Keratinocyte (primary cell): Measurements from ENCODE around the gene RYR1. TPM values are rescaled to one million over a fixed set of nuclear protein-coding genes. Genes with fewer than 3 reads are reported as not detected.

Source experiments
- DNase-seq: peaks from one replicate; pipeline ENCODE4 v3.0.0-alpha.2; 2011; ENCODE audit warnings: low read depth, missing footprints, low spot score
- FAIRE-seq: peaks from 2 replicates; lab custom pipeline; 2011; peaks lifted over from hg19 to GRCh38; lab: Jason Lieb, UNC
- H2AFZ ChIP-seq: 2 replicates; pipeline ENCODE4 v1.6.0; 2012; ENCODE audit warnings: low read length, control low read depth, inconsistent platforms; ENCODE audit not compliant: control insufficient read depth
- H3K27ac ChIP-seq: 2 replicates; pipeline ENCODE4 v1.5.1; 2011; ENCODE audit warnings: low read length; ENCODE audit not compliant: control insufficient read depth, insufficient read depth
- H3K27me3 ChIP-seq: 3 replicates; pipeline ENCODE4 v1.6.0; 2011; ENCODE audit warnings: low read length; ENCODE audit not compliant: control insufficient read depth, insufficient read depth; ENCODE audit errors: extremely low read depth
- H3K36me3 ChIP-seq, 2 experiments: 2 replicates in 1 of 2; 3 replicates in 1 of 2; pipeline ENCODE4 v1.5.1; 2011; ENCODE audit warnings: low read length in 2 of 2, mild to moderate bottlenecking in 1 of 2; ENCODE audit not compliant: control insufficient read depth in 2 of 2, insufficient read depth in 2 of 2; ENCODE audit errors: extremely low read depth in 1 of 2
- H3K4me1 ChIP-seq: 3 replicates; pipeline ENCODE4 v1.5.1; 2011; ENCODE audit warnings: low read length; ENCODE audit not compliant: control insufficient read depth, insufficient read depth; ENCODE audit errors: extremely low read depth
- H3K4me2 ChIP-seq: 3 replicates; pipeline ENCODE4 v1.6.0; 2011; ENCODE audit warnings: low read depth, low read length; ENCODE audit not compliant: control insufficient read depth, insufficient read depth; ENCODE audit errors: extremely low read depth
- H3K4me3 ChIP-seq, 3 experiments: fragments of 200-600 bp in 1 of 3; sonication (generic) in 1 of 3; 2 replicates in 2 of 3; 3 replicates in 1 of 3; pipeline ENCODE4 v1.5.1; 2011 to 2016; ENCODE audit warnings: low read length in 3 of 3, mild to moderate bottlenecking in 3 of 3, control low read depth in 2 of 3, inconsistent platforms in 1 of 3, low read depth in 1 of 3, mixed read lengths in 1 of 3, mixed run types in 1 of 3, moderate library complexity in 1 of 3; ENCODE audit not compliant: control insufficient read depth in 2 of 3, insufficient read depth in 2 of 3; ENCODE audit errors: extremely low read depth in 1 of 3
- H3K79me2 ChIP-seq: 2 replicates; pipeline ENCODE4 v1.6.0; 2012; ENCODE audit warnings: low read length; ENCODE audit not compliant: control insufficient read depth, insufficient read depth
- H3K9ac ChIP-seq: 3 replicates; pipeline ENCODE4 v1.6.0; 2011; ENCODE audit warnings: low read length; ENCODE audit not compliant: control insufficient read depth, insufficient read depth; ENCODE audit errors: extremely low read depth
- H3K9me1 ChIP-seq: 3 replicates; pipeline ENCODE4 v1.6.0; 2011; ENCODE audit warnings: low read length; ENCODE audit not compliant: control insufficient read depth, insufficient read depth; ENCODE audit errors: extremely low read depth
- H3K9me3 ChIP-seq: 2 replicates; pipeline ENCODE4 v1.5.1; 2012; ENCODE audit warnings: low read depth, low read length; ENCODE audit not compliant: control insufficient read depth
- H4K20me1 ChIP-seq: 3 replicates; pipeline ENCODE4 v1.6.0; 2011; ENCODE audit warnings: low read length; ENCODE audit not compliant: control insufficient read depth, insufficient read depth; ENCODE audit errors: extremely low read depth
- CTCF ChIP-seq, 3 experiments: IDR thresholded peaks in 1 of 3; conservative IDR thresholded peaks in 1 of 3; optimal IDR thresholded peaks in 1 of 3; 2 replicates in 2 of 3; 3 replicates in 1 of 3; pipeline versions ENCODE3 to v1.5.1; 2011; ENCODE audit warnings: low read length in 3 of 3, mild to moderate bottlenecking in 3 of 3, moderate library complexity in 2 of 3, control low read depth in 1 of 3, inconsistent platforms in 1 of 3; ENCODE audit not compliant: insufficient read depth in 2 of 3; ENCODE audit errors: extremely low read depth in 1 of 3
- EZH2 ChIP-seq: IDR thresholded peaks from one replicate; pipeline ENCODE4 v1.6.1; 2012; ENCODE audit warnings: inconsistent platforms, mild to moderate bottlenecking, low read length, moderate library complexity
- dilution Hi-C: fragments of 300-500 bp; cut with MboI; formaldehyde crosslinking; loops from one replicate; pipeline ENCODE4 v1.7.0; 2020; ENCODE audit warnings: low sequenced_read_pairs; ENCODE audit not compliant: extremely low pct_ligation_motif_present
- polyA plus RNA-seq, 5 experiments: library from polyadenylated mRNA; depleted of rRNA in 3 of 5; stranded (reverse) in 3 of 5; stranded (forward) in 1 of 5; unstranded in 1 of 5; fragments of >200 nt; gene quantifications; 1 replicate in 1 of 5; 2 replicates in 3 of 5; 3 replicates in 1 of 5; pipeline versions ENCODE4 v1.2.1 to v1.2.3, GENCODE V29; 2011 to 2012; ENCODE audit warnings: missing spikeins in 2 of 5, low read depth in 1 of 5, low replicate concordance in 1 of 5

The RYR1 gene
- polyA plus RNA-seq, 1 donor (not counting 4 experiments of a cell fraction or from before 2014, with no cell fraction given) = 0.41 TPM

DNA sequence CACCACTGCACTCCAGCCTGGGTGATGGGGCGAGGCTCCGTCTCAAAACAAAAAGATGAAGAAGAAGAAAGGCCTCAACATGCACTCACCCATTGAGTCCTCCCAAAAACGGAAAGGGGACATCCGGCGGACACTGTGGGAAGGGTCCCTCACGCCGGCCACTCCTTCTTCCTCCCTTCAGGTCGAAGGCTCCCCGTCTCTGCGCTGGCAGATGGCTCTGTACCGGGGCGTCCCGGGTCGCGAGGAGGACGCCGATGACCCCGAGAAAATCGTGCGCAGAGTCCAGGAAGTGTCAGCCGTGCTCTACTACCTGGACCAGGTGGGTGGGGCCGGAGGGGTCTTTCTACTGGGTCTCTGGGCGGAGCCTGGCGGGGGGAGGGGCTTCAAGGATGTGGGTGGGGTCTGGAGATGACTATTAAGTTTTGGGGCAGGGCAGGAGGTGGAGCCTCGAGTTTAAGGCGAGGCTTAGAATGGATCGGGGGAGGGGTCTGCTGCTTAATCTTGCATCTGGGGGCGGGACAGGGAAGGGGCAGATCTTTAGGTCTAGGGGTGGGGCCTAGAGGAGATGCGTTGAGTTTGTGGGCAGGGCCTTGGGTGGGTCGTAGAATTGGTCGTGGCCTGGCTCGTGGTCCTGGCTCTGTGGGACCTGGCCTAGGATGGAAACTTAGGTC lies 94.1 kb downstream of the RYR1 start:
- H4K20me1 ChIP-seq = no peaks in the 10 kb centered on the region
- dilution Hi-C loops = no loop called here
- H3K79me2 ChIP-seq = no peaks in the 10 kb centered on the region
- FAIRE-seq = no peak
- no peaks in the 10 kb centered on the region for H3K9me3 ChIP-seq
- no peak for DNase-seq
- H3K4me1 ChIP-seq = no peaks in the 10 kb centered on the region
- no peak overlapping the region for H3K9ac ChIP-seq
- H3K36me3 ChIP-seq = no peaks in the 10 kb centered on the region
- H3K4me2 ChIP-seq = no peak overlapping the region
- no peak overlapping the region for H3K4me3 ChIP-seq
- H3K9me1 ChIP-seq = no peaks in the 10 kb centered on the region
- H3K27ac ChIP-seq = no peak overlapping the region
- H2AFZ ChIP-seq = no peak overlapping the region
- TF ChIP-seq CTCF (optimal IDR thresholded peaks at IDR 0.05 in 1 of 3, IDR thresholded peaks at IDR 0.05 in 1 of 3, conservative IDR thresholded peaks at IDR 0.05 in 1 of 3; ENCODE audit: extremely low read depth in 1 of 3, insufficient read depth in 2 of 3, low read length in 3 of 3) = no peak
- TF ChIP-seq EZH2 = no peak
- H3K27me3 ChIP-seq = no peaks in the 10 kb centered on the region

DNA sequence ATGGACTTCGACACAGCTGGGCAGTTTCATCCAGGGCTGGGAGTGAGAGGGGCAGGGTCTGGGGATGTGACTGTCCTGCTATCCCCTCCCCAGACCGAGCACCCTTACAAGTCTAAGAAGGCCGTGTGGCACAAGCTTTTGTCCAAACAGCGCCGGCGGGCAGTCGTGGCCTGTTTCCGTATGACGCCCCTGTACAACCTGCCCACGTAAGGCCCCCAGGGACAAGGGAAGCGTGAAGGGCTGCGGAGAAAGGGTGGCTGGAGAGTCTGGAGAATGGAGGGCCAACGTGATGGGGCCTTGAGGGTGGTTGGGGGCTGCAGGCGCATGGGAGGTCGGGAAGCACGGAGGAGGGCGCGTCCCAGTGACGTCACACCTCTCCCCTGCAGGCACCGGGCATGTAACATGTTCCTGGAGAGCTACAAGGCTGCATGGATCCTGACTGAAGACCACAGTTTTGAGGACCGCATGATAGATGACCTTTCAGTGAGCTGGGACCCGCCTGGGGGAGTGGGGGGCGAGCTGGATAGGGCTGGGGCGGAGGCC lies 94.8 kb downstream of the RYR1 start:
- dilution Hi-C loops = no loop called here
- no peaks in the 10 kb centered on the region for H3K36me3 ChIP-seq
- FAIRE-seq = no peak
- no peaks in the 10 kb centered on the region for H3K4me1 ChIP-seq
- H4K20me1 ChIP-seq = no peaks in the 10 kb centered on the region
- H3K27me3 ChIP-seq = no peaks in the 10 kb centered on the region
- H3K9me3 ChIP-seq = no peaks in the 10 kb centered on the region
- no peak for DNase-seq
- H2AFZ ChIP-seq = no peak overlapping the region
- H3K9ac ChIP-seq = no peak overlapping the region
- H3K4me2 ChIP-seq = no peak overlapping the region
- no peak for TF ChIP-seq CTCF (optimal IDR thresholded peaks at IDR 0.05 in 1 of 3, IDR thresholded peaks at IDR 0.05 in 1 of 3, conservative IDR thresholded peaks at IDR 0.05 in 1 of 3; ENCODE audit: extremely low read depth in 1 of 3, insufficient read depth in 2 of 3, low read length in 3 of 3)
- no peak for TF ChIP-seq EZH2
- no peaks in the 10 kb centered on the region for H3K9me1 ChIP-seq
- no peak overlapping the region for H3K4me3 ChIP-seq
- H3K79me2 ChIP-seq = no peaks in the 10 kb centered on the region
- H3K27ac ChIP-seq = no peak overlapping the region
